K562 (cell line): ENCODE data around the gene MARS1. TPM values are rescaled to one million over a fixed set of nuclear protein-coding genes. Genes with fewer than 3 reads are reported as not detected.

Source experiments
- ATF3 ChIP-seq, 2 experiments: fragments of 450-650 bp in 1 of 2; sonication (generic) in 1 of 2; formaldehyde crosslinking in 1 of 2; IDR thresholded peaks in 1 of 2; conservative IDR thresholded peaks in 1 of 2; 2 replicates each; pipeline versions ENCODE4 v1.6.1 to v1.8.1; 2016 to 2023; ENCODE audit warnings: mild to moderate bottlenecking in 2 of 2, moderate library complexity in 2 of 2, inconsistent platforms in 1 of 2, missing genetic modification reagents in 1 of 2
- BMI1 ChIP-seq: fragments of 150-350 bp; IDR thresholded peaks from 2 replicates; pipeline ENCODE4 v1.6.1; 2014; ENCODE audit warnings: low read length
- BRD9 ChIP-seq: fragments of 450-650 bp; IDR thresholded peaks from 2 replicates; pipeline ENCODE4 v1.6.1; 2018; ENCODE audit warnings: low read depth; ENCODE audit not compliant: partially characterized antibody
- CAMTA2 ChIP-seq: fragments of 250-450 bp; sonication (Bioruptor Pico); conservative IDR thresholded peaks from 2 replicates; pipeline ENCODE4 v1.5.1; 2022
- CEBPG ChIP-seq, 3 experiments: fragments of 200-800 bp in 1 of 3; sonication (Bioruptor generic) in 1 of 3; sonication (generic) in 1 of 3; formaldehyde crosslinking in 1 of 3; IDR thresholded peaks in 2 of 3; conservative IDR thresholded peaks in 1 of 3; 2 replicates each; pipeline versions ENCODE4 v1.6.1 to v1.8.0; 2016 to 2022; ENCODE audit warnings: missing compliant biosample characterization in 2 of 3, missing genetic modification characterization in 2 of 3, mild to moderate bottlenecking in 1 of 3, missing genetic modification reagents in 1 of 3
- CHD2 ChIP-seq: IDR thresholded peaks from 2 replicates; pipeline ENCODE4 v1.6.1; 2011; ENCODE audit warnings: low read depth, low read length
- CREB1 ChIP-seq, 2 experiments: sonication (generic) in 1 of 2; formaldehyde crosslinking in 1 of 2; IDR thresholded peaks; 2 replicates each; pipeline versions ENCODE4 v1.6.1 to v1.8.0; 2012 to 2022; ENCODE audit warnings: inconsistent platforms in 1 of 2, mild to moderate bottlenecking in 1 of 2, missing genetic modification reagents in 1 of 2, moderate library complexity in 1 of 2
- E4F1 ChIP-seq: fragments of 250-450 bp; sonication (Bioruptor Pico); IDR thresholded peaks from 2 replicates; pipeline ENCODE4 v1.5.0; 2021; ENCODE audit warnings: mild to moderate bottlenecking, borderline replicate concordance
- ETV5 ChIP-seq: sonication (generic); formaldehyde crosslinking; IDR thresholded peaks from 2 replicates; pipeline ENCODE4 v1.4.0; 2020; ENCODE audit warnings: low read depth, mild to moderate bottlenecking, missing genetic modification reagents
- MYNN ChIP-seq, 2 experiments: sonication (generic); formaldehyde crosslinking in 1 of 2; IDR thresholded peaks; 2 replicates each; pipeline versions ENCODE4 v1.5.0 to v1.6.1; 2016 to 2020; ENCODE audit warnings: antibody characterized with exemption in 1 of 2, missing genetic modification reagents in 1 of 2
- NKRF ChIP-seq: fragments of 450-650 bp; IDR thresholded peaks from 2 replicates; pipeline ENCODE4 v1.6.1; 2016; ENCODE audit warnings: borderline replicate concordance
- PKNOX1 ChIP-seq: fragments of 450-650 bp; IDR thresholded peaks from 2 replicates; pipeline ENCODE4 v1.6.1; 2016
- RB1 ChIP-seq: fragments of 450-650 bp; IDR thresholded peaks from 2 replicates; pipeline ENCODE4 v1.6.1; 2017; ENCODE audit warnings: low read depth, mild to moderate bottlenecking
- SIX5 ChIP-seq, 2 experiments: IDR thresholded peaks; 2 replicates each; pipeline ENCODE4 v1.6.1; 2011; ENCODE audit warnings: low read length in 2 of 2, borderline replicate concordance in 1 of 2, low read depth in 1 of 2, mild to moderate bottlenecking in 1 of 2, moderate library complexity in 1 of 2; ENCODE audit not compliant: insufficient read depth in 1 of 2
- SRSF9 ChIP-seq: fragments of 200-400 bp; formaldehyde crosslinking; IDR thresholded peaks from 2 replicates; pipeline ENCODE4 v1.6.1; 2017; ENCODE audit warnings: low read depth, low read length, borderline replicate concordance
- ZNF280A ChIP-seq: fragments of 450-650 bp; IDR thresholded peaks from 2 replicates; pipeline ENCODE4 v1.6.1; 2018; ENCODE audit warnings: mild to moderate bottlenecking, low read depth; ENCODE audit not compliant: partially characterized antibody
- polyA plus RNA-seq, 8 experiments: library from polyadenylated mRNA; depleted of rRNA in 4 of 8; stranded (reverse) in 5 of 8; unstranded in 3 of 8; fragments of >200 nt; fragmentation: Nextera tagmentation in 2 of 8; fragmentation: Illumina TruSeq in 1 of 8; extraction: Ambion mirVana in 2 of 8; extraction: Trizol in 1 of 8; gene quantifications; 2 replicates each; pipeline versions ENCODE4 v1.2.1 to v1.2.3, GENCODE V29; 2011 to 2014; ENCODE audit warnings: inconsistent platforms in 1 of 8, missing spikeins in 1 of 8
- total RNA-seq, 7 experiments: library from RNA; depleted of rRNA in 6 of 7; stranded (reverse); fragments of >200 nt in 6 of 7; fragmentation: Illumina TruSeq in 2 of 7; extraction: Trizol in 2 of 7; gene quantifications; 2 replicates each; pipeline versions ENCODE4 v1.2.1 to v1.2.3, GENCODE V29; 2011 to 2021; ENCODE audit warnings: low replicate concordance in 1 of 7

Gene MARS1
- total and polyA plus RNA-seq, 9 of the 15 experiments (the other 6 are each of a cell fraction or from before 2014, with no cell fraction given) = 117 to 382 (median 220) TPM

GRCh38 chr12:57522887-57523705 is 35.2 kb downstream of the MARS1 start (continued):
- TF ChIP-seq ZNF280A (no peak), E4F1 (CRISPR knock-in tag) (no peak), NKRF (peak; percentile 65; the same call in 1 of the 2 replicates), CEBPG (CRISPR knock-in tag; IDR thresholded peaks at IDR 0.05) (0 out of 2 replicates have a peak, but pooled peaks have one; percentile 32), CEBPG (tag; conservative IDR thresholded peaks at IDR 0.05 in 1 of 2, IDR thresholded peaks at IDR 0.05 in 1 of 2) (peak; percentile 18 to 61; a peak in 2 of 4 replicates), ETV5 (CRISPR knock-in tag) (no peak), CHD2 (no peak), ATF3 (IDR thresholded peaks at IDR 0.05) (no peak), ATF3 (CRISPR knock-in tag; conservative IDR thresholded peaks at IDR 0.05) (no peak), BRD9 (no peak), CAMTA2 (CRISPR knock-in tag) (no peak), MYNN (IDR thresholded peaks at IDR 0.05) (no peak), MYNN (CRISPR knock-in tag; IDR thresholded peaks at IDR 0.05) (no peak), BMI1 (no peak), RB1 (peak; percentile 65; the same call in 1 of the 2 replicates), PKNOX1 (peak; percentile 38; the same call in 1 of the 2 replicates), SIX5 (IDR thresholded peaks at IDR 0.05; ENCODE audit: borderline replicate concordance in 1 of 2, insufficient read depth in 1 of 2, low read depth in 1 of 2, low read length in 2 of 2) (no peak), SRSF9 (no peak), CREB1 (IDR thresholded peaks at IDR 0.05) (no peak), CREB1 (CRISPR knock-in tag; IDR thresholded peaks at IDR 0.05) (no peak)
